Natural killer cell (primary cell): ENCODE results near the gene BRCA1. TPM values are rescaled to one million over a fixed set of nuclear protein-coding genes. Genes with fewer than 3 reads are reported as not detected.
"Not testable (repeated sequence)": the region's sequence is repeated elsewhere in the genome, so short reads cannot be mapped to it uniquely, and the experiment has no call there.

Experiments
- ATAC-seq, 3 donors: fragments of 150-1000 bp in 2 of 3; fragments of 200-7000 bp in 1 of 3; cut with Tn5 transposase; 1 replicate in 1 of 3; 2 replicates in 2 of 3; pipeline ENCODE4 v1.10.0; 2021; ENCODE audit warnings: mild to moderate bottlenecking in 2 of 3, moderate library complexity in 2 of 3
- DNase-seq, 2 donors: peaks; one replicate each; pipeline versions ENCODE4 v3.0.0 to v3.0.0-alpha.2; 2013 to 2021; ENCODE audit warnings: mixed read lengths in 1 of 2
- H3K27ac ChIP-seq: one replicate; pipeline ENCODE4 v1.5.1; 2013; ENCODE audit warnings: mild to moderate bottlenecking, low read length
- H3K27me3 ChIP-seq: one replicate; pipeline ENCODE4 v1.6.1; 2013; ENCODE audit warnings: low read length; ENCODE audit not compliant: control insufficient read depth, insufficient read depth
- H3K36me3 ChIP-seq: one replicate; pipeline ENCODE4 v1.6.1; 2013; ENCODE audit warnings: low read length; ENCODE audit not compliant: control insufficient read depth, insufficient read depth
- H3K4me1 ChIP-seq: one replicate; pipeline ENCODE4 v1.6.1; 2013; ENCODE audit warnings: low read length; ENCODE audit not compliant: control insufficient read depth, insufficient read depth
- H3K4me3 ChIP-seq: one replicate; pipeline ENCODE4 v1.5.1; 2013; ENCODE audit warnings: low read length
- H3K9me3 ChIP-seq: one replicate; pipeline ENCODE4 v1.6.1; 2013; ENCODE audit warnings: low read length; ENCODE audit not compliant: control insufficient read depth, insufficient read depth
- H3K27ac Mint-ChIP-seq, 2 donors: one replicate each; pipeline ENCODE4 v1.8.0; 2022; ENCODE audit warnings: mild to moderate bottlenecking in 2 of 2, mixed read lengths in 2 of 2, moderate library complexity in 1 of 2
- H3K27me3 Mint-ChIP-seq, 2 donors: one replicate each; pipeline ENCODE4 v1.8.0; 2022; ENCODE audit warnings: low read depth in 2 of 2, mixed read lengths in 2 of 2
- H3K36me3 Mint-ChIP-seq: one replicate; pipeline ENCODE4 v1.8.0; 2022; ENCODE audit warnings: mixed read lengths
- H3K4me1 Mint-ChIP-seq, 2 donors: one replicate each; pipeline ENCODE4 v1.8.0; 2022; ENCODE audit warnings: mixed read lengths in 2 of 2
- H3K4me3 Mint-ChIP-seq: one replicate; pipeline ENCODE4 v1.8.0; 2022; ENCODE audit warnings: mild to moderate bottlenecking, moderate library complexity, mixed read lengths
- H3K9me3 Mint-ChIP-seq, 2 donors: one replicate each; pipeline ENCODE4 v1.8.0; 2022; ENCODE audit warnings: mixed read lengths in 2 of 2
- CTCF ChIP-seq: fragments of 200-600 bp; IDR thresholded peaks from one replicate; pipeline ENCODE4 v1.8.0; 2022; ENCODE audit warnings: antibody characterized with exemption
- WGBS: methylation state at CpG from one replicate; pipeline ENCODE4 v1.1.7; 2013; ENCODE audit warnings: missing lambda C conversion rate; ENCODE audit not compliant: insufficient coverage; 5-methylcytosine and 5-hydroxymethylcytosine counted together
- intact Hi-C: fragments of 100-400 bp; cut with micrococcal nuclease; formaldehyde crosslinking; loops from one replicate; pipeline ENCODE4 v1.14.2; 2022
- total RNA-seq, 4 donors: library from RNA; stranded (reverse); fragments of 120-200 nt in 1 of 4; gene quantifications; one replicate each; pipeline versions ENCODE4 v1.2.3 to v1.2.4, GENCODE V29; 2013 to 2022

The BRCA1 gene
- total RNA-seq, 3 donors from 2014 or later (not counting 1 experiment from before 2014, with no cell fraction given): 5.7 to 9.9 (median 8.6) TPM

- no peak for ATAC-seq
- peaks cover 9% of the 10 kb centered on the region for H3K36me3 ChIP-seq
- Mint-ChIP-seq H3K4me1 (no peaks in the 10 kb centered on the region), H3K27me3 (no peaks in the 10 kb centered on the region), H3K9me3 (no peaks in the 10 kb centered on the region), H3K4me3 (no peak overlapping the region), H3K36me3 (no peaks in the 10 kb centered on the region), H3K27ac (no peak overlapping the region)
- DNase-seq: no peak
- no peaks in the 10 kb centered on the region for H3K27me3 ChIP-seq
- no peak overlapping the region for H3K4me3 ChIP-seq
- intact Hi-C loops: no loop called here
- H3K9me3 ChIP-seq: no peaks in the 10 kb centered on the region
- TF ChIP-seq CTCF: no peak
- no peak overlapping the region for H3K27ac ChIP-seq
- WGBS: 97% methylated on average over 5 of the region's 5 CpGs
- H3K4me1 ChIP-seq: no peaks in the 10 kb centered on the region
Measured at GRCh38 chr17:43143201-43143600, 18.0 kb upstream of the BRCA1 start.

GRCh38 chr17:43142153-43142552 is 17.0 kb upstream of the BRCA1 start:
- H3K4me1 Mint-ChIP-seq: no peaks in the 10 kb centered on the region
- H3K27ac ChIP-seq: no peak overlapping the region
- no peaks in the 10 kb centered on the region for H3K36me3 Mint-ChIP-seq
- no peaks in the 10 kb centered on the region for H3K4me1 ChIP-seq
- H3K27ac Mint-ChIP-seq: no peak overlapping the region
- H3K27me3 ChIP-seq: no peaks in the 10 kb centered on the region
- WGBS: 97% methylated on average over 5 of the region's 5 CpGs
- H3K9me3 Mint-ChIP-seq: no peaks in the 10 kb centered on the region
- peaks cover 9% of the 10 kb centered on the region for H3K36me3 ChIP-seq
- intact Hi-C loops: no loop called here
- H3K9me3 ChIP-seq: no peaks in the 10 kb centered on the region
- no peak overlapping the region for H3K4me3 Mint-ChIP-seq
- no peaks in the 10 kb centered on the region for H3K27me3 Mint-ChIP-seq
- ATAC-seq (no peak), DNase-seq (no peak)
- no peak overlapping the region for H3K4me3 ChIP-seq
- TF ChIP-seq CTCF: no peak

- no peak for ATAC-seq
- intact Hi-C loops: no loop called here
- no peaks in the 10 kb centered on the region for H3K27me3 Mint-ChIP-seq
- peaks cover 9% of the 10 kb centered on the region for H3K36me3 ChIP-seq
- no peak overlapping the region for H3K4me3 Mint-ChIP-seq
- no peak overlapping the region for H3K27ac Mint-ChIP-seq
- H3K4me3 ChIP-seq: no peak overlapping the region
- DNase-seq: no peak
- H3K4me1 ChIP-seq: no peaks in the 10 kb centered on the region
- no peaks in the 10 kb centered on the region for H3K36me3 Mint-ChIP-seq
- no peak overlapping the region for H3K27ac ChIP-seq
- no peaks in the 10 kb centered on the region for H3K9me3 ChIP-seq
- 80% methylated on average over 11 of the region's 11 CpGs for WGBS
- TF ChIP-seq CTCF: no peak
- H3K27me3 ChIP-seq: no peaks in the 10 kb centered on the region
- peaks cover 0 to 5% of the 10 kb centered on the region in 2 donors for H3K4me1 Mint-ChIP-seq
- no peaks in the 10 kb centered on the region for H3K9me3 Mint-ChIP-seq
Measured at GRCh38 chr17:43140396-43141332, 15.5 kb upstream of the BRCA1 start.

- H3K4me1 ChIP-seq, H3K27me3 Mint-ChIP-seq, DNase-seq, H3K27ac ChIP-seq, ATAC-seq, H3K4me1 Mint-ChIP-seq, H3K36me3 Mint-ChIP-seq, intact Hi-C loops, H3K9me3 Mint-ChIP-seq, H3K27ac Mint-ChIP-seq, H3K4me3 Mint-ChIP-seq, H3K27me3 ChIP-seq, H3K9me3 ChIP-seq, H3K36me3 ChIP-seq, H3K4me3 ChIP-seq: not testable (repeated sequence)
- WGBS: 100% methylated on average over 3 of the region's 4 CpGs
Measured at GRCh38 chr17:43138531-43138930, 13.4 kb upstream of the BRCA1 start.

- ATAC-seq, H3K9me3 ChIP-seq, H3K4me1 ChIP-seq, H3K9me3 Mint-ChIP-seq, H3K27ac ChIP-seq, H3K36me3 ChIP-seq, H3K36me3 Mint-ChIP-seq, H3K4me3 Mint-ChIP-seq, DNase-seq, H3K27me3 ChIP-seq, H3K27me3 Mint-ChIP-seq, H3K4me1 Mint-ChIP-seq, H3K27ac Mint-ChIP-seq, H3K4me3 ChIP-seq, intact Hi-C loops: not testable (repeated sequence)
- 50% methylated on average over 2 of the region's 3 CpGs for WGBS
Measured at GRCh38 chr17:43136574-43136973, 11.4 kb upstream of the BRCA1 start.
